RWPE2 (cell line): ENCODE data around the gene TEDC2.

Experiments used
- ATAC-seq: fragments of 200-7000 bp; cut with Tn5 transposase; 3 replicates; pipeline ENCODE4 v1.9.1; 2021; ENCODE audit warnings: low read depth
- DNase-seq: peaks from one replicate; pipeline ENCODE4 v3.0.0-alpha.2; 2020; ENCODE audit warnings: low spot score
- H3K27ac ChIP-seq: fragments of 450-650 bp; 2 replicates; pipeline ENCODE4 v1.5.1; 2017; ENCODE audit warnings: mild to moderate bottlenecking; ENCODE audit not compliant: poor library complexity, severe bottlenecking
- H3K27me3 ChIP-seq: fragments of 250-450 bp; sonication (Bioruptor Pico); 2 replicates; pipeline ENCODE4 v1.5.1; 2021; ENCODE audit warnings: mild to moderate bottlenecking, moderate library complexity; ENCODE audit not compliant: insufficient read depth, poor library complexity, severe bottlenecking
- H3K36me3 ChIP-seq: fragments of 250-450 bp; sonication (Bioruptor Pico); 2 replicates; pipeline ENCODE4 v1.5.1; 2020; ENCODE audit warnings: low read depth, mild to moderate bottlenecking, moderate library complexity
- H3K4me1 ChIP-seq: fragments of 250-450 bp; sonication (Bioruptor Pico); 2 replicates; pipeline ENCODE4 v1.5.1; 2021; ENCODE audit warnings: mild to moderate bottlenecking, moderate library complexity; ENCODE audit not compliant: insufficient read depth, poor library complexity, severe bottlenecking
- H3K4me3 ChIP-seq: fragments of 250-450 bp; sonication (Bioruptor Pico); 2 replicates; pipeline ENCODE4 v1.5.1; 2021; ENCODE audit warnings: mild to moderate bottlenecking, moderate library complexity; ENCODE audit not compliant: severe bottlenecking
- H3K9me3 ChIP-seq: fragments of 250-450 bp; sonication (Bioruptor Pico); 2 replicates; pipeline ENCODE4 v1.5.1; 2021; ENCODE audit warnings: mild to moderate bottlenecking, moderate library complexity; ENCODE audit not compliant: severe bottlenecking
- CTCF ChIP-seq: fragments of 450-650 bp; IDR thresholded peaks from one replicate; pipeline ENCODE4 v1.5.1; 2017; ENCODE audit warnings: mild to moderate bottlenecking, moderate library complexity; ENCODE audit not compliant: poor library complexity, severe bottlenecking

The TEDC2 gene

GRCh38 chr16:2511996-2512734 lies 52.3 kb downstream of the TEDC2 start:
- Histone ChIP-seq H3K27ac (no peak overlapping the region), H3K36me3 (no peaks in the 10 kb centered on the region), H3K27me3 (no peaks in the 10 kb centered on the region), H3K4me1 (peaks cover 15% of the 10 kb centered on the region), H3K9me3 (no peaks in the 10 kb centered on the region), H3K4me3 (no peak overlapping the region)
- ATAC-seq (no peak), DNase-seq (no peak)
- no peak for TF ChIP-seq CTCF

GRCh38 chr16:2512735-2513404 lies 53.0 kb downstream of the TEDC2 start:
- no peak for ATAC-seq
- DNase-seq, result no peak
- no peak for TF ChIP-seq CTCF
- no peak overlapping the region for H3K27ac ChIP-seq
- H3K4me1 ChIP-seq, result peaks cover 17% of the 10 kb centered on the region
- H3K4me3 ChIP-seq, result peak overlapping the region; percentile 92
- H3K9me3 ChIP-seq, result no peaks in the 10 kb centered on the region
- no peaks in the 10 kb centered on the region for H3K27me3 ChIP-seq
- H3K36me3 ChIP-seq, result no peaks in the 10 kb centered on the region

GRCh38 chr16:2513405-2514332 lies 53.8 kb downstream of the TEDC2 start, which contains the start of gene ATP6V0C:
TSS of gene ATP6V0C (plus strand) at chr16:2513952. CDS start at chr16:2514104, 152 bp downstream.
- TF ChIP-seq CTCF, result no peak
- Histone ChIP-seq H3K36me3 (no peaks in the 10 kb centered on the region), H3K27me3 (no peaks in the 10 kb centered on the region), H3K27ac (peak within 1 kb of the TSS; percentile 82), H3K9me3 (no peaks in the 10 kb centered on the region), H3K4me3 (peak within 1 kb of the TSS; percentile 92), H3K4me1 (peaks cover 17% of the 10 kb centered on the region)
- ATAC-seq (peak; percentile 79), DNase-seq (no peak)
